Measurements from ENCODE around the gene TRIM40.

TRIM40 gene

DNA sequence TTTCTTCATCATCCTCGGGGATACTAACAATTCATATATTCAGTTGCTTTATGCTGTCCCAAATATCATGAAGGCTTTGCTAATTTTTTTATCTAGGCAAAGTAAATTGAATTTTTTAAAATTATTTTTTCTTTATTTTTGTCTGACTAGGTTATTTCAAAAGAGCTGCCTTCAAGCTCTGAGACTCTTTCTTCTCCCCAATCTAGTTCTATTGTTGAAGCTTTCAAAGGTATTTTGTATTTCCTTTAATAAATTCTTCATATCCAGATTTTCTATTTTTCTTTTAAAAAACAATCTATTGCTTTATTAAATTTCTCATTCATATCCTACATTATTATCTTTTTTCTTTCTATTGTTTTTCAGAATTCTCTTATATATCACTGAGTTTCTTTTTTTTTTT, 44.2 kb downstream of the TRIM40 start:
- in situ Hi-C loops (cut with HindIII; ENCODE audit: low pct_ligation_motif_present, low sequenced_read_pairs), result no loop called here
- Histone ChIP-seq H3K27ac (no peak overlapping the region), H3K36me3 (replicated peaks) (peaks cover 6% of the 10 kb centered on the region), H3K27me3 (replicated peaks) (peaks cover 7% of the 10 kb centered on the region), H3K4me3 (ENCODE audit: low read depth, low read length) (no peak overlapping the region)
- no peak for DNase-seq
- TF ChIP-seq, protein P1, sequence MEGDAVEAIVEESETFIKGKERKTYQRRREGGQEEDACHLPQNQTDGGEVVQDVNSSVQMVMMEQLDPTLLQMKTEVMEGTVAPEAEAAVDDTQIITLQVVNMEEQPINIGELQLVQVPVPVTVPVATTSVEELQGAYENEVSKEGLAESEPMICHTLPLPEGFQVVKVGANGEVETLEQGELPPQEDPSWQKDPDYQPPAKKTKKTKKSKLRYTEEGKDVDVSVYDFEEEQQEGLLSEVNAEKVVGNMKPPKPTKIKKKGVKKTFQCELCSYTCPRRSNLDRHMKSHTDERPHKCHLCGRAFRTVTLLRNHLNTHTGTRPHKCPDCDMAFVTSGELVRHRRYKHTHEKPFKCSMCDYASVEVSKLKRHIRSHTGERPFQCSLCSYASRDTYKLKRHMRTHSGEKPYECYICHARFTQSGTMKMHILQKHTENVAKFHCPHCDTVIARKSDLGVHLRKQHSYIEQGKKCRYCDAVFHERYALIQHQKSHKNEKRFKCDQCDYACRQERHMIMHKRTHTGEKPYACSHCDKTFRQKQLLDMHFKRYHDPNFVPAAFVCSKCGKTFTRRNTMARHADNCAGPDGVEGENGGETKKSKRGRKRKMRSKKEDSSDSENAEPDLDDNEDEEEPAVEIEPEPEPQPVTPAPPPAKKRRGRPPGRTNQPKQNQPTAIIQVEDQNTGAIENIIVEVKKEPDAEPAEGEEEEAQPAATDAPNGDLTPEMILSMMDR (IDR thresholded peaks at IDR 0.05; ENCODE audit: low read depth, low read length, missing control alignments), result no peak

DNA sequence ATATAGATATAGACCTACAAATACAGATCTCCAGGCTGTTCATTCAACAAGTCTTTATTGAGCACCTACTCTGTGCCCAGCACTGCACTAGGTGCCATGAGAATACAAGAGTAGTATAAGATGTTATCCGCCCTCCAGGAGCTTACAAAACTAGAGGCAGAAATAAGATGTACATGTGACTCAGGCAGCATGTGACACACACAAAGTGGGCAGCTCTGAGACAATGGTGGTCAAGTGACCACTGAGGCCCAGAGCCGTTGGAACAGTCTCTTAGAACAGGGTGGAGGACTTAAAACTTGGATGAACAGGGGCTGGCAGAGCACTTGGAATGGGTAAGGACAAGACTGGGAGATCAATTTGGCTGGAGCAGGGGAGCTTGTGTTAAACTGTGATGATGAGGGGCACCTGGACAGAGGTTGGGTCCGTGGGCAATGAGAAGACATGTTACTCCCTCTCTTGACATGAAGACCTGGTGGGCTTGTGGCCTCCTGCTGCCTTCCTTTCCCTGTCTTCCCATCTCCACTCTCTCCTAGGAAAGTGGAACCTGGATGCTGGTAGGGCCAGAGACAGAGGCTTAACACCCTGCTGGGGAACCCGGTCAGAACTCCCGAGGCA, 48.6 kb downstream of the TRIM40 start:
- DNase-seq, result no peak
- in situ Hi-C loops (cut with HindIII; ENCODE audit: low pct_ligation_motif_present, low sequenced_read_pairs), result no loop called here
- Histone ChIP-seq H3K27ac (no peak overlapping the region), H3K36me3 (replicated peaks) (peaks cover 35% of the 10 kb centered on the region), H3K4me3 (ENCODE audit: low read depth, low read length) (no peak overlapping the region), H3K27me3 (replicated peaks) (no peaks in the 10 kb centered on the region)
- TF ChIP-seq, protein P1 (IDR thresholded peaks at IDR 0.05; ENCODE audit: low read depth, low read length, missing control alignments), result no peak

DNA sequence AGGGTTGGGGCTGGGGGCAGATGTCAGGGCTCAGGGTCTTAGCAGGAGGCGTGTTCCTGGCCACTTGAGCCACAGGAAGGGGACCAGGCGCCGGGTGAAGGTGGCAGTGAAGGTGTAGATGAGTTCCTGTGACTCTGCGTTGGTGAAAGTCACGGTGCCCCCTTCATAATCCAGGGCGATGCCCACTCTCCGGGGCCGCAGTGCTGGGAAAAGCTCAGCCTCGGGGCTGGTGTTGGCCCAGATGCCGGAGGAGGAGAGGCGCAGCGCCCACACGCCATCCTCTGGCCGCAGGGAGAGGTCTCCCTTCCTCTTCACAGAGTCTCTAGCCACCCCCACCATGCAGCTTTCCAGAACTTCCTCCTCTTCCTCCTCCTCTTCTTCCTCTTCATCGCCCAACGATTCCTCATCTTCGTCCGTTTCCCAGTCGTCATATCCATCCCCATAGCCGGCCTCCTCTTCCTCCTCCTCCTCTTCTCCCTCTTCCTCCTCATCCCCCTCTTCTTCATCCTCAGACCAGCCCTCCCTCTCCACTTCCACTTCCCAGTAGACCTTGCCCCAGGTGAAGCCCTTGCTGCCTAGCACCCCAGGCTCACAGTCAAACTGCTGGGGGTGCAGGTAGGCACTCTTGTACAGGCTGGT, 50.0 kb downstream of the TRIM40 start:
- TF ChIP-seq, protein P1 (IDR thresholded peaks at IDR 0.05; ENCODE audit: low read depth, low read length, missing control alignments), result no peak
- Histone ChIP-seq H3K36me3 (replicated peaks) (peaks cover 37% of the 10 kb centered on the region), H3K27me3 (replicated peaks) (no peaks in the 10 kb centered on the region), H3K27ac (no peak overlapping the region), H3K4me3 (ENCODE audit: low read depth, low read length) (no peak overlapping the region)
- no peak for DNase-seq
- in situ Hi-C loops (cut with HindIII; ENCODE audit: low pct_ligation_motif_present, low sequenced_read_pairs), result no loop called here

DNA sequence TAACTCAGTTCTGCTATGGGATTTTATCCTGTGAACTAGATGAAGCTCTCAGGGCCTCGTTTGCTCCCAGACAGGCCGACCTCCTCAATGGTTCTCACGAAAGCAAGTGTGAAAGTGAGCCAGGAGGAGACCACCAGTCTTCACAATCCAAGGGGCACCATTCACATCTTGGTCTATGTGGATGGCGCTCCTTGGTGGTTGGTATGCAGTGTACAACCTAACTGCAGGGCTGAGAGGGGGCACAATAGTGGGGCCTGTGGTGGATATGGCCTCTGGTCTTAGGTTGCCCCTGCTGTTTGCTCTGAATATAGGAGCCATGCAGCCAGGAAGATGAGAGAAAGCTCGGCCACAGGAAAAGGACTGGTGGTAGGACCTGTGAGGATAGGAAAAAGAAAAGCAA, 52.6 kb downstream of the TRIM40 start:
- H3K27me3 ChIP-seq (replicated peaks), result no peaks in the 10 kb centered on the region
- no peak overlapping the region for H3K4me3 ChIP-seq (ENCODE audit: low read depth, low read length)
- no peak for DNase-seq
- TF ChIP-seq, protein P1 (IDR thresholded peaks at IDR 0.05; ENCODE audit: low read depth, low read length, missing control alignments), result no peak
- no peak overlapping the region for H3K27ac ChIP-seq
- in situ Hi-C loops (cut with HindIII; ENCODE audit: low pct_ligation_motif_present, low sequenced_read_pairs), result no loop called here
- H3K36me3 ChIP-seq (replicated peaks), result peaks cover 37% of the 10 kb centered on the region

DNA sequence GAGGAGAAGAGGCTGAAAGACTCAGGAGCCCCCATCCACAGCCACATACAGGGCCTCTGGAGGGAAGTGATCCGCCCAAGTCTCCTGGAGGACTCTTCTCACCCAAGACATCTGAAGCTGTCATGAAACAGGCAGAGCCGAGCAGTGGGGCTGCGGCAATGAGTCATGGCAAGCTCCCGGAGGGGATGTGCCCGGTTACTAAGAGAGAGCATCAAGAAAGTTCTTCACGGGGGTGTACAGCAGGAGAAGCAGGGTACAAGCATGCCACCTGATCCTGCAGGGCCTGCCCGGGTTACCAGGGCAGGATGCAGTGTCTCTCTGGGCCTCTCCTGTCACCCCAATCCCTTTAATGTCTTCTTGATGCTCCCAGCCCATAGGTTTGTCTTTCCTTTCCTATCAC, 56.1 kb downstream of the TRIM40 start:
- peaks cover 25% of the 10 kb centered on the region for H3K36me3 ChIP-seq (replicated peaks)
- no peaks in the 10 kb centered on the region for H3K27me3 ChIP-seq (replicated peaks)
- H3K27ac ChIP-seq, result no peak overlapping the region
- in situ Hi-C loops (cut with HindIII; ENCODE audit: low pct_ligation_motif_present, low sequenced_read_pairs), result no loop called here
- no peak overlapping the region for H3K4me3 ChIP-seq (ENCODE audit: low read depth, low read length)
- TF ChIP-seq, protein P1 (IDR thresholded peaks at IDR 0.05; ENCODE audit: low read depth, low read length, missing control alignments), result no peak
- peak; percentile 33 for DNase-seq
